Mesothelial cell of epicardium (in vitro differentiated cells): ENCODE measurements around the gene PRG2. TPM values are rescaled to one million over a fixed set of nuclear protein-coding genes. Genes with fewer than 3 reads are reported as not detected.
A peak's percentile ranks its signal among the peaks of the same experiment; 100 is the strongest.

Source experiments
- DNase-seq, 2 experiments: peaks; one replicate each; pipeline ENCODE4 v3.0.0; 2021; ENCODE audit warnings: low spot score in 2 of 2; ENCODE audit not compliant: unreplicated experiment in 2 of 2
- H3K27ac Mint-ChIP-seq: 2 replicates; pipeline ENCODE4 v1.8.0; 2021; ENCODE audit warnings: mixed read lengths
- H3K27me3 Mint-ChIP-seq: 2 replicates; pipeline ENCODE4 v1.8.0; 2021; ENCODE audit warnings: low read depth, mixed read lengths
- H3K36me3 Mint-ChIP-seq: 2 replicates; pipeline ENCODE4 v1.8.0; 2021; ENCODE audit warnings: mixed read lengths
- H3K4me1 Mint-ChIP-seq: 2 replicates; pipeline ENCODE4 v1.8.0; 2021; ENCODE audit warnings: mixed read lengths
- H3K4me3 Mint-ChIP-seq: 2 replicates; pipeline ENCODE4 v1.8.0; 2021; ENCODE audit warnings: mild to moderate bottlenecking, moderate library complexity, mixed read lengths
- H3K9me3 Mint-ChIP-seq: 2 replicates; pipeline ENCODE4 v1.8.0; 2021; ENCODE audit warnings: mixed read lengths
- CTCF ChIP-seq: fragments of 200-600 bp; sonication (generic); IDR thresholded peaks from one replicate; pipeline ENCODE4 v1.5.0; 2021; ENCODE audit warnings: antibody characterized with exemption; ENCODE audit not compliant: unreplicated experiment
- total RNA-seq: library from RNA; stranded (reverse); gene quantifications from 3 replicates; pipeline ENCODE4 v1.2.1, GENCODE V29; 2021

PRG2 gene
- total RNA-seq, 1 donor from 2014 or later, result not detected

GRCh38 chr11:57353446-57353845, 37.0 kb downstream of the PRG2 start:
- no peak for TF ChIP-seq CTCF
- Mint-ChIP-seq H3K4me3 (no peak overlapping the region), H3K27ac (no peak overlapping the region), H3K27me3 (peaks cover 3% of the 10 kb centered on the region), H3K9me3 (no peaks in the 10 kb centered on the region), H3K36me3 (no peaks in the 10 kb centered on the region), H3K4me1 (peaks cover 4% of the 10 kb centered on the region)
- DNase-seq, result no peak

- Mint-ChIP-seq H3K4me1 (peaks cover 4% of the 10 kb centered on the region), H3K9me3 (no peaks in the 10 kb centered on the region), H3K27me3 (peaks cover 3% of the 10 kb centered on the region), H3K36me3 (no peaks in the 10 kb centered on the region), H3K27ac (no peak overlapping the region), H3K4me3 (no peak overlapping the region)
- TF ChIP-seq CTCF, result no peak
- no peak for DNase-seq
Measured at GRCh38 chr11:57353036-57353435, 37.4 kb downstream of the PRG2 start.

DNA sequence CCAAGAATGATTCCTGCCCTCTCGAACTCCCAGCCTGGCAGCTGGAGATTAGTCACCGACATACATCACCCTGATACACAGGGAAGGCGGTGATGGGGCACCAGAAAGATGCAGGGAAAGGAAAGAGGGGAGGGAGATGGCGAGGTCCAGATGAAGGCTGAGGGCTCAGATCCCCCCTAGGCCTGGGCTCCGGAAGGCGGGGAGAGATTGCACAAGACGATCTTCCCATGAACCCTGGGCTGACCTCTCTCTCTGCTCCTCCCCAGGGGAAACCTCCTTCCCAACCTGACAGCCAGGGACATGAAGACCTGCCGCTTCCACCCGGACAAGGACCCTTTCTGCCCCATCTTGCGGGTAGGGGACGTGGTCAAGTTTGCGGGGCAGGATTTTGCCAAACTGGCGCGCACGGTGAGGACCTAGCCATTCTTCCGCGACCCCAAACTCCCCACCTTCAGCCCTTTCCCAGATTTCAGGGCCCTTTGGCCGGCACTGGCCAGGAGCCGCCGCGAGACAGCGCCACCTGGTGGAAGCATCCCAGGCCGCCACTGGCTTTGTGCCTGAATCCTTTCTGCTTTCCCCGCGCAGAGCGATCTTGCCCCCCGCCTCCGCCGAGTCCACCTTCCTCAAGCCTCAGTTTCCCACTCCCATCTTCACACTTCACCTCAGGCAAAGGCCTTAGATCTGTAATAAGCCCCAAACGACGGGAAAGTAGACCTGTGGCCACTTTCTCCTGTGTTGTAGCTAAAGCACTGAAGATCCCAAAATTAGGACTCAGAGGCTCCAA, 40.8 kb downstream of the PRG2 start:
- peak; percentile 58 to 86 for DNase-seq
- Mint-ChIP-seq H3K27me3 (peaks cover 3% of the 10 kb centered on the region), H3K4me1 (peaks cover 8% of the 10 kb centered on the region), H3K27ac (no peak overlapping the region), H3K9me3 (no peaks in the 10 kb centered on the region), H3K4me3 (no peak overlapping the region), H3K36me3 (no peaks in the 10 kb centered on the region)
- TF ChIP-seq CTCF, result peak; percentile 97

DNA sequence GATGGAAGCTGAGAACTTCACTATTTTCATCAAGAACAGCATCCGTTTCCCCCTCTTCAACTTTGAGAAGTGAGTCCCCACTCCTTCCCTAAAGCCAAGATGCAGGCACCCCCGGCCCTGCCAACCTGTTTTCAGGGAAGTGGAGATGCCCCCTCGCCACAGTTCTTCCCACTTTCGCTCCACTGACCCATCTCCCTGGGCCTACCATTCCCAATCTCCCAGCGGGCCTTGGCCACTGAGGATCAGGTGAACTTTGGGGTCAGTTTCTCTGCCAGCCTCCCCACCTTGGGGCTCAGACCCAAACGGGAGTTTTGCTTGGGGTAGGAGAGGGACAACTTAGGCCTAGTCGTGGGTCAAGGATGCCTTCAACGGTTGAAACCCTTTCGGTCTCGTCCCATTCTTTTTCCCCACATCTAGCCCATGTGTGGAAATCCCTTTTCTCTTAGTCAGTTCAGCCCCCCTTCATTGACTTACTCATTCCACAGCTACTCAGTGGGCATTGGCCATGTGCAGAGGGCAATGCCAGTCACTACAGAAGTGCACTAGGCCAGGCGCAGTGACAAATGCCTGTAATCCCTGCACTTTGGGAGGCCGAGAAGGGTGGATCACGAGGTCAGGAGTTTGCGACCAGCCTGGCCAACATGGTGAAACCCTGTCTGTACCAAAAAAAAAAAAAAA, 41.7 kb downstream of the PRG2 start:
- H3K4me1 Mint-ChIP-seq, result peaks cover 12% of the 10 kb centered on the region
- no peaks in the 10 kb centered on the region for H3K36me3 Mint-ChIP-seq
- TF ChIP-seq CTCF, result no peak
- DNase-seq, result no peak
- H3K27me3 Mint-ChIP-seq, result peaks cover 3% of the 10 kb centered on the region
- no peak overlapping the region for H3K27ac Mint-ChIP-seq
- no peak overlapping the region for H3K4me3 Mint-ChIP-seq
- H3K9me3 Mint-ChIP-seq, result no peaks in the 10 kb centered on the region

DNA sequence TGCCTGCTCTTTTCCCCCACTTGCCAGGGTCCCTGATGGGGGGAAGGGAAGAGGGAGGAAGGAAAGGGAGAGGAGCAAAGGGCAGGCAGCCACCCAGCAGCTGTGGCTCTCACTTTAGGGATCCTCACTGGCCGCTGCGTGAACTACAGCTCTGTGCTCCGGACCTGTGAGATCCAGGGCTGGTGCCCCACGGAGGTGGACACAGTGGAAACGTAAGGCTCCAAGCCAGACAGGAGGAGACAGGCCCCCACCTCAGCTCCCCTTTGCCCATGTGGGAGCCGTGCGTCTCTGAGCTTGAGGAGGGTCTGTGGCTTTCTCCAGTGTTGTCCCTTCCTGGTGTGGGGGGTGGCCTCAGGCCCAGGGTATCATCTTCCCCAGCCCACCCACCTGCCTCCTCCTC, 42.4 kb downstream of the PRG2 start:
- TF ChIP-seq CTCF, result no peak
- peaks cover 17% of the 10 kb centered on the region for H3K4me1 Mint-ChIP-seq
- peaks cover 3% of the 10 kb centered on the region for H3K27me3 Mint-ChIP-seq
- DNase-seq, result no peak
- no peaks in the 10 kb centered on the region for H3K36me3 Mint-ChIP-seq
- H3K9me3 Mint-ChIP-seq, result no peaks in the 10 kb centered on the region
- H3K4me3 Mint-ChIP-seq, result no peak overlapping the region
- H3K27ac Mint-ChIP-seq, result no peak overlapping the region
